NCI-H1436 (cell line): ENCODE measurements around the gene GINS2.

Source experiments
- DNase-seq: peaks from one replicate; lab custom pipeline; 2025; lab: John Stamatoyannopoulos, UW

Gene GINS2

DNA sequence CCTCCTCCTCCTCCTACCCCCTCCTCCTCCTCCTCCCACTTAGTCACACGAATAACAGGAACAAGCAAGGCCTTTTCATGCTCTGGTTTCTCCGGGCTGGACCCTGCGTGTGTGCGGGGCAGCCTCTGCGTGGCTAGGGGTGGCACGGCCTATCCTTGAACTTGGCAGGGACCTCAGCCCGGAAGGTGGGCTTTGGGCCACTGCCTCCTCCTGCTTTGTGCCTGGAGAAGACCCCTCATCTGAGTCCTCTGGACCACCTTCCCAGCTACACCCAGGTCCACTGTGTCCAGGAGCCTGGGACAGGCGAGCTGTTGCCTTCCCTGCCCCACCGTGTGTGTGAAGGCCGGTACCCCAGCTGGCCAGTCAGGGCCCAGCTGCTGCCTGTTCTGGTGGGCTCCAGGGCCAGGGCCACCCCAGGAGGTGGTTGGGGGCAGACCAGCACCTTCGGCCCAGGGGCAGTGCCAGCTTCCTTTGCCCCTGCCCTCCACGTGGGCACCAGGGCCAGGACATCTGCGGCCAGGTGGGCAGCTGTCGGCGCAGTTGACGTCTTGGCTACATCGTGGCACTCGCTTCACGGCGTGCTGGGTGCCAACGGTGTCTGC, 35.4 kb downstream of the GINS2 start:
- DNase-seq: no peak

GRCh38 chr16:85652431-85653221, 36.1 kb downstream of the GINS2 start:
- peak; percentile 66 for DNase-seq

GRCh38 chr16:85651629-85652430, 36.9 kb downstream of the GINS2 start:
- peak; percentile 39 for DNase-seq

GRCh38 chr16:85650844-85651628, 37.7 kb downstream of the GINS2 start:
- no peak for DNase-seq

DNA sequence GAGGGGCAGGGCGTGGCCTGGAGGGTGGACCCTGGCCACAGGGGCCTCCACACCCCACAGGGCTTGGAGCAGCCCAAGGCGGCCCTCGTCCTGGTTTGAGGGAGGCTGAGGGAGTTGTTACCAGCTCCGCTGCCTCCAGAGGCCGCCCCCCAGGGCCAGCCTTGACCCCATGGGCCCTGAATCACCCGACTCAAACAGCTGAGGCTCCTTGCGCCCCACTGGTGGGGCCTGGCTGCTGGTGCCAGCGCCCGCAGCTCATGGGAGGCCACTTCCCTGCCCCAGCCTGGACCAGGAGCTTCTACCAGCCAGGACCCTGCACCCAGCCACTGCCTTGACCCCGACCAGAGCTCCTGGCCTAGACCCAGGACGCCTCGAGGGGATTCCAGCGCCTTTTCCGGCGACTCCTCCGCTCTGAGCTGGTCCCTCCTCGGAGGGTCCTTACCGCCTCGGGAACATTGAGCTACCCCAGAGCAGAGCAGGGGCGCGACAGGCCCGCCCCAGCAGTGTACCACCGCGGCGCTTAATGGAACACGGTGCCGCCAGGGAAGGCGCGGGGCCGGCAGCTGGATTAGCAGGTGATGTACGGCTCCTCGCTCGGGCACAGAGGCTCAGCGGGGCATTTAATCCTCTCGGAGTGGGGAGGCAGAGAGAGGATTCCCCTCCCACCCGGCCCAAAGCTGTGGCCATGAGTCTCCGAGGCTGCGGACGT, 38.5 kb downstream of the GINS2 start:
- peak; percentile 57 for DNase-seq

DNA sequence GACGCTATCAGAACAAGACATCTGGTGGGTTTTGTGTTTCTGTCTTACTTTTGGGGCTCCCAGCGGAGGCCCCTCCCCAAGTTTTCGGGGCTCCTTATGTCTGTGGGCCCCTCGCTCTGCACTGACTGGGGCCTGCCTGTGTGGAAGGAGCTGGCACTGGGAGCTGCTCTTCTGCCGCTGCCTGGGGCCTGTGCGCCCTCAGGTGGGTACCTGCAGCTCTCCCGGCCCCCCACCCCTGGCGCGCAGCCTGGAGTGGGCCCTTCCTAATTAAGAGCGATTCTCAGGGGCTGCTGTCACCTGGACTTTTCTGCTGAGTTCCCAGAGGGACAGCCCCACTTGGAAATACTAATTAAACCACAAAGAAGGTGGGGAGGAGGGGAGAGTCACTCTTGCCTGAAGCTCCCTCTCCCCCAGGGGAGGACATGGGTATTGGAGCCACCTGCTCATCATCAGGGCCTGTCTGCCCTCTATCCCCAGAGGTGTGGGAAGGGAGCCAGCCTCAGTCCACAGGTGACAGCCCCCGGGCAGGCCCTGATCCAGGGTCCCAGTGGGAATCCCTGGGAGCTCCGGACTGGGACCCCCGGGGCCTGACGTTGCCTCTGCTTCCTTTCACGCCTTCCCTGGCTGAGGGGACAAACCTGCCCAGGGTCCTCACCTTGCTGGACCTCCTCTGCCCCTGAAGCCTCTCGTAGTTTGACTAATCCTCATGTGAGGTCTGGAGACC, 39.2 kb downstream of the GINS2 start:
- peak; percentile 86 for DNase-seq

DNA sequence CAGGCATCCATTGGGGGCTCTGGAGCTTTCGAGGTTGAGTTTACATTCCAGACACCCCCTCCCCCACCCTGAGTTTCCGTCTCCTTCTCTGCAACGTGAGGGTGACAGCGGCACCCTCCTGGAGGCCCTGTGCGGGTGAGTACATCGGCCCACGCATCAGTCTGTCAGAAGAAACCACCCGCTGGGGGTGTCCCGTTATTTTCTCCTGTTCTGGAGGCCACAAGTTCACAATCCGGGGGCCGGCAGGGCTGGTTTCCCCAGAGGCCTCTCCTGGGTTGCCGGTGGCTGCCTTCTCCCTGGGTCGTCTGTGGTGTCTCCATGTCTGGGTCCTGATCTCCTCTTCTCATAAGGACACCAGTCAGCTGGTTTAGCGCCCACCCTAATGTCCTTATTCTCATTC, 39.9 kb downstream of the GINS2 start:
- DNase-seq: no peak

GRCh38 chr16:85648070-85648714, 40.6 kb downstream of the GINS2 start:
- no peak for DNase-seq

DNA sequence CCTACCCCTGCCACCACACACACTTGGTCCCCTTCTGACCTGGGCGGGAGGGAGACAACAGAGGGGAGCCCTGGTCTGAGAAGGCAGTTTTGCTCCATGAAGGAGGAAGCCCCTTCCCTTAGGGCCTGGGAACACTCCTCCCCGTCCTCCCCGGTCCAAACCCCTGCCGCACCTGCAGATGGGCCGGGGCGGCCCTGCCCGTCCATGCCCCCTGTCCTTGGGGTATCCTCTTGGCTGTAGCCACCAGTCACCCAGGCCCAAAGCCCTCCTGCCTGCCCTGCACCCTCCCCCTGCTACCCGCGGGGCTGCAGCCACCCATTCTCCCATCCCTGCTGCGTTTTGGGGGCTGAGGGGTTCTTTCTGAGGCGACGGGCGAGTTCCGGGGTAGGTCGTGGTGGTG, 41.8 kb downstream of the GINS2 start:
- DNase-seq: no peak

DNA sequence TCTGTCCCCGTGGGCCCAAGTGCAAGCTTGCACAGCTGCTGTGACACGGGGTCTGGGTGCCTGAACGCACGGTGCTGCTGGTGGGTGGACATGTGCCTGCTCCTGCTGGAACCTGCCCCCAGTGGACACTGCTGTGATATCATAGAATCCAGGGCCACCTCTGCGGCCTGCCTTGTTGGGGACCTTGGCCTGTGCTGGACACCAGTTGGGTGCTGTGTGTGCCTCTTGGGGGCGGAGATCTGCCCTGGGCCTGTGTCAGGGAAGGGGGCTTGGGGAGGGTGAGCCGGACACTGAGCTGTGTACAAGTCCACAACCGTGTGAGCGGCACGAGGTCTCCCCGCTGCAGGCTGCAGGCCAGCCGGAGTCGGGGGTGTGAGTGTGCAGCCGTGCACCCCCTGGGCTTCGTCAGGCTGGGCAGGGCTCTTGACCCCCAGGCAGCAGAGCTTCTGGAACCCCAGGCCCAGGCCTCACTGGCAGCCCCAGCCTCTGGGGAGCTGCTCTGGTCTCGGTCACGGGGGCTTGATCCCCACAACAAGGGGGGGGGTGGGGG, 42.3 kb downstream of the GINS2 start:
- DNase-seq: no peak

- no peak for DNase-seq
Measured at GRCh38 chr16:85645021-85645589, 43.6 kb downstream of the GINS2 start.

DNA sequence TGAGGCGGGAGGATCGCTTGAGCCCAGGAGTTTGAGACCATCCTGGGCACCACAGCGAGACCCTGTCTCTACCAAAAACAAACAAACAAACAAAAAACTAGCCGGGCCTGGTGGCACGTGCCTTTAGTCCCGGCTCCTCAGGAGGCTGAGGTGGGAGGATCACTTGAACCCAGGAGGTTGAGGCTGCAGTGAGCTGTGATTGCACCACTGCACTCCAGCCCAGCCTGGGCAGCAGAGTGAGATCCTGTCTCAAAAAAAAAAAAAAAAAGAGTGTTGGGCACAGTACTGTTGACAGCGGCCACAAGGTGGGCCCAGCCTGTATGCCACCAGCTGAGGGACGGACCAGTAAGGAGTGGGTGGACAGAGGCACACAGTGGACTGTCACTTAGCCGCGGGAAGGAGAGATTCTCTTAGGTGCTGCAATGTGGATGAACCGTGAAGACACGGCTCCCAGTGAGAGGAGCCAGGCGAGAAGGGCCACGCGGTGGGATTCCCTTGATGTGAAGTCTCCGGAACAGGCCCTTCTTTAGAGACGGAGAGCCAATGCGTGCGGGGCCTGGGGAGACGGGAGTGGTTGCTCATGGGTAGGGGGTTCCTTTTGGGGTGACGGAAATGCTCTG, 44.6 kb downstream of the GINS2 start:
- DNase-seq: no peak

GRCh38 chr16:85643631-85644030, 45.1 kb downstream of the GINS2 start:
- DNase-seq: no peak

GRCh38 chr16:85642762-85643358, 45.9 kb downstream of the GINS2 start:
- DNase-seq: peak; percentile 63

DNA sequence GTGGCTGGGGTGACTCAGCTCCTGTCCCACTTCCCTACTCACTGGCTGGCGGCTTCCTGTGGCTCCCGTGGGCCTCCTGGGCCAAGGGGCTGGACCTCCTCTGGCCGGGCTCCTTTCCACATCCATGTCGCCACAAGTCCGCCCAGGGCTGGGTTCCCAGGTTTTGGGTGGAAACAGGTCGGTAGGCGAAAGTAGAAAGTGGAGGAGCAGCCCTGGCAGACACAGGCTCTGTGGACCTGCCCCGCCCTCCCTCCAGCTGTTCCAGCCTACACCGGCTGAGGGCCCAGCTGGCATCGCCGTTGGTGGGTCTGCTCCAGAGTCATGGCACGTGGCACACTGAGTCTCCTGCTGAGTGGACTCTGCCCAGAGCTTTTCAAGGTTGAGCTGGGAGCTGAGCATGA, 47.0 kb downstream of the GINS2 start:
- no peak for DNase-seq

DNA sequence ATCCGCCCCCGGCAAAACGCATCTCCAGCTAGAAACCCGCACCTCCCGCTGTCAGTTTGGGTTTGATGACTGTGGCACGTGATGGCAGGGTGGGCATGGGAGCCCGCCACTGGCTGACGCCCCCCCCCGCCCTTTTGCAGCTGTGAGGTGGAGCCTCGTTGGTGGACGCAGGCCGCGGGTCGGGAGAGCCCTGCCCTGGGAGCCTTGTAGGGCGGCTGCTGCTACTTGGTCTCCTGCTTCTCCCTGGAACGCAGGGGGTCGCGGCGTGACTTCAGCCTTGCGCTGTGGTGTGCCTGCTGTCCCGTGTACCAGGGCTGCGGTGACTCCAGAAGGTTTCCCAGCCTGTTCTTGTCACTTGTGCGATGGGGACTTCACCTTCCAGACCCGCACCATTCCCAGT, 47.4 kb downstream of the GINS2 start:
- DNase-seq: no peak

GRCh38 chr16:85640585-85640984, 48.2 kb downstream of the GINS2 start:
- DNase-seq: no peak

- no peak for DNase-seq
Measured at GRCh38 chr16:85640254-85640558, 48.5 kb downstream of the GINS2 start.
